Astrocyte of the spinal cord (primary cell): ENCODE measurements around the gene ERFL.

ENCODE experiments used
- DNase-seq: peaks from one replicate; pipeline ENCODE4 v3.0.0; 2011; ENCODE audit warnings: low read depth, low spot score
- H3K4me3 ChIP-seq: 2 replicates; pipeline ENCODE4 v1.5.1; 2011; ENCODE audit warnings: low read depth, mild to moderate bottlenecking, low read length, moderate library complexity
- CTCF ChIP-seq: IDR thresholded peaks from 2 replicates; pipeline ENCODE4 v1.5.1; 2012; ENCODE audit warnings: low read depth, mild to moderate bottlenecking, low read length, inconsistent platforms
- in situ Hi-C: cut with HindIII; loops from 2 replicates; pipeline ENCODE4 v1.10.0; 2017; ENCODE audit warnings: low sequenced_read_pairs

The ERFL gene

GRCh38 chr19:41936961-41937360 is 8.7 kb upstream of the ERFL start:
- no peak overlapping the region for H3K4me3 ChIP-seq
- no peak for TF ChIP-seq CTCF
- DNase-seq: no peak
- in situ Hi-C loops: no loop called here

- in situ Hi-C loops: no loop called here
- no peak for DNase-seq
- no peak overlapping the region for H3K4me3 ChIP-seq
- no peak for TF ChIP-seq CTCF
Measured at GRCh38 chr19:41936416-41936850, 8.2 kb upstream of the ERFL start.

- DNase-seq: no peak
- TF ChIP-seq CTCF: no peak
- H3K4me3 ChIP-seq: no peak overlapping the region
- in situ Hi-C loops: no loop called here
Measured at GRCh38 chr19:41935760-41936415, 7.6 kb upstream of the ERFL start.

- peak; percentile 37 for DNase-seq
- in situ Hi-C loops: no loop called here
- TF ChIP-seq CTCF: peak; percentile 97
- no peak overlapping the region for H3K4me3 ChIP-seq
Measured at GRCh38 chr19:41934849-41935374, 6.7 kb upstream of the ERFL start.

GRCh38 chr19:41933693-41934426 is 5.6 kb upstream of the ERFL start:
- no peak for DNase-seq
- in situ Hi-C loops: no loop called here
- no peak overlapping the region for H3K4me3 ChIP-seq
- TF ChIP-seq CTCF: no peak

GRCh38 chr19:41932720-41933332 is 4.6 kb upstream of the ERFL start:
- in situ Hi-C loops: no loop called here
- DNase-seq: no peak
- no peak for TF ChIP-seq CTCF
- no peak overlapping the region for H3K4me3 ChIP-seq
